ENCODE measurements around the gene ZNF785. TPM values are rescaled to one million over a fixed set of nuclear protein-coding genes. Genes with fewer than 3 reads are reported as not detected.
"Not testable (repeated sequence)": the region's sequence is repeated elsewhere in the genome, so short reads cannot be mapped to it uniquely, and the experiment has no call there.

The ZNF785 gene
- total RNA-seq, 4 donors from 2014 or later, result 2.7 to 10.9 (median 5.6) TPM

GRCh38 chr16:30601966-30602365 is 16.5 kb upstream of the ZNF785 start:
- H3K4me1 ChIP-seq, result peaks cover 0 to 6% (median 0%) of the 10 kb centered on the region in 3 donors
- H3K36me3 ChIP-seq, result peaks cover 0 to 46% (median 19%) of the 10 kb centered on the region in 3 donors
- H3K27ac ChIP-seq, result peak overlapping the region in 2 of 4 donors; percentile 3 to 23
- no peak for TF ChIP-seq POLR2A (IDR thresholded peaks at IDR 0.05)
- no peak for TF ChIP-seq CTCF (IDR thresholded peaks at IDR 0.05)
- WGBS, 2 donors, result 73 to 78% methylated on average over 4 of the region's 4 CpGs
- H3K27me3 ChIP-seq, result no peaks in the 10 kb centered on the region
- no peaks in the 10 kb centered on the region for H3K9me3 ChIP-seq
- DNase-seq, result no peak
- H3K4me3 ChIP-seq, result no peak overlapping the region
- intact Hi-C loops (cut with DNase I), result no loop called here

- H3K9me3 ChIP-seq, result no peaks in the 10 kb centered on the region
- 82 to 87% methylated on average over 2 of the region's 2 CpGs for WGBS, 2 donors
- no peak overlapping the region for H3K27ac ChIP-seq
- H3K27me3 ChIP-seq, result no peaks in the 10 kb centered on the region
- DNase-seq, result no peak
- intact Hi-C loops (cut with DNase I), result no loop called here
- peaks cover 0 to 36% (median 19%) of the 10 kb centered on the region in 3 donors for H3K36me3 ChIP-seq
- no peak overlapping the region for H3K4me3 ChIP-seq
- H3K4me1 ChIP-seq, result peaks cover 0 to 6% (median 0%) of the 10 kb centered on the region in 3 donors
- TF ChIP-seq POLR2A (IDR thresholded peaks at IDR 0.05) (no peak), CTCF (IDR thresholded peaks at IDR 0.05) (no peak)
These were observed 15.4 kb upstream of the ZNF785 start for GRCh38 chr16:30600929-30601328.

- TF ChIP-seq CTCF (IDR thresholded peaks at IDR 0.05) (no peak), POLR2A (IDR thresholded peaks at IDR 0.05) (no peak)
- H3K27ac ChIP-seq, result no peak overlapping the region
- 65 to 66% methylated on average over 3 of the region's 3 CpGs for WGBS, 2 donors
- intact Hi-C loops (cut with DNase I), result no loop called here
- DNase-seq, result no peak
- H3K27me3 ChIP-seq, result no peaks in the 10 kb centered on the region
- no peak overlapping the region for H3K4me3 ChIP-seq
- peaks cover 0 to 28% (median 14%) of the 10 kb centered on the region in 3 donors for H3K36me3 ChIP-seq
- H3K4me1 ChIP-seq, result peaks cover 0 to 6% (median 0%) of the 10 kb centered on the region in 3 donors
- H3K9me3 ChIP-seq, result no peaks in the 10 kb centered on the region
These were observed 14.7 kb upstream of the ZNF785 start for GRCh38 chr16:30600215-30600614.

GRCh38 chr16:30592871-30593270 is 7.4 kb upstream of the ZNF785 start:
- WGBS, 2 donors, result 88 to 89% methylated on average over 4 of the region's 4 CpGs
- H3K4me1 ChIP-seq, result no peaks in the 10 kb centered on the region
- no peak for TF ChIP-seq POLR2A (IDR thresholded peaks at IDR 0.05)
- no peak for TF ChIP-seq CTCF (IDR thresholded peaks at IDR 0.05)
- no peak overlapping the region for H3K27ac ChIP-seq
- intact Hi-C loops (cut with DNase I), result no loop called here
- no peak overlapping the region for H3K4me3 ChIP-seq
- no peaks in the 10 kb centered on the region for H3K36me3 ChIP-seq
- H3K9me3 ChIP-seq, result no peaks in the 10 kb centered on the region
- no peaks in the 10 kb centered on the region for H3K27me3 ChIP-seq
- DNase-seq, result no peak

- H3K36me3 ChIP-seq; H3K27ac ChIP-seq; DNase-seq; H3K4me3 ChIP-seq; H3K9me3 ChIP-seq; H3K27me3 ChIP-seq; intact Hi-C loops (cut with DNase I): not testable (repeated sequence)
- WGBS, 2 donors, result 97 to 99% methylated on average over 9 of the region's 9 CpGs
- peaks cover 6 to 11% (median 10%) of the 10 kb centered on the region in 3 donors for H3K4me1 ChIP-seq
These were observed 5.4 kb upstream of the ZNF785 start for GRCh38 chr16:30590869-30591268.

GRCh38 chr16:30589582-30589981 is 4.1 kb upstream of the ZNF785 start:
- WGBS, 2 donors, result 100% methylated on average over 1 to 2 of the region's 2 CpGs
- intact Hi-C loops (cut with DNase I), result loop anchor here (10.0 kb wide), 1 partner anchor 55 kb away; no protein-coding TSS in a partner anchor
- H3K27me3 ChIP-seq, result not testable (repeated sequence)

More at GRCh38 chr16:30589582-30589981, 4.1 kb upstream of the ZNF785 start:
- peaks cover 12 to 19% (median 13%) of the 10 kb centered on the region in 3 donors for H3K4me1 ChIP-seq
- H3K27ac ChIP-seq, H3K36me3 ChIP-seq, DNase-seq, H3K4me3 ChIP-seq, H3K9me3 ChIP-seq: not testable (repeated sequence)
